HL-60 (cell line): ENCODE results near the gene AQP2.

Experiments used
- DNase-seq, 2 experiments: peaks; one replicate each; pipeline ENCODE4 v3.0.0-alpha.2; 2010 to 2020; ENCODE audit warnings: low read depth in 1 of 2, low spot score in 1 of 2
- H3K27ac ChIP-seq: fragments of 250-450 bp; sonication (Bioruptor Pico); replicated peaks from 2 replicates; pipeline ENCODE4 v1.5.1; 2020; ENCODE audit warnings: mild to moderate bottlenecking, moderate library complexity
- H3K27me3 ChIP-seq: fragments of 250-450 bp; sonication (Bioruptor Pico); 2 replicates; pipeline ENCODE4 v1.5.1; 2021; ENCODE audit warnings: mild to moderate bottlenecking, moderate library complexity; ENCODE audit not compliant: insufficient read depth, poor library complexity, severe bottlenecking
- H3K4me3 ChIP-seq: replicated peaks from 2 replicates; pipeline ENCODE4 v1.5.1; 2011; ENCODE audit warnings: mild to moderate bottlenecking, control low read depth, low read length; ENCODE audit not compliant: insufficient read depth
- GABPA ChIP-seq: IDR thresholded peaks from 2 replicates; pipeline ENCODE4 v1.6.1; 2012; ENCODE audit warnings: low read depth
- POLR2AphosphoS5 ChIP-seq: IDR thresholded peaks from 2 replicates; pipeline ENCODE4 v1.6.1; 2012; ENCODE audit warnings: low read depth
- SPI1 ChIP-seq: IDR thresholded peaks from 2 replicates; pipeline ENCODE4 v1.6.1; 2012; ENCODE audit warnings: low read depth, mild to moderate bottlenecking, borderline replicate concordance
- TF ChIP-seq, protein P1 (sequence below): IDR thresholded peaks from 2 replicates; pipeline ENCODE4 v1.6.1; 2012; ENCODE audit warnings: low read depth; ENCODE audit not compliant: insufficient replicate concordance
- TF ChIP-seq, protein P2 (sequence below): IDR thresholded peaks from one replicate; pipeline ENCODE4 v1.5.1; 2011; ENCODE audit warnings: low read length, control low read depth, inconsistent platforms; ENCODE audit not compliant: insufficient read depth

Gene AQP2

DNA sequence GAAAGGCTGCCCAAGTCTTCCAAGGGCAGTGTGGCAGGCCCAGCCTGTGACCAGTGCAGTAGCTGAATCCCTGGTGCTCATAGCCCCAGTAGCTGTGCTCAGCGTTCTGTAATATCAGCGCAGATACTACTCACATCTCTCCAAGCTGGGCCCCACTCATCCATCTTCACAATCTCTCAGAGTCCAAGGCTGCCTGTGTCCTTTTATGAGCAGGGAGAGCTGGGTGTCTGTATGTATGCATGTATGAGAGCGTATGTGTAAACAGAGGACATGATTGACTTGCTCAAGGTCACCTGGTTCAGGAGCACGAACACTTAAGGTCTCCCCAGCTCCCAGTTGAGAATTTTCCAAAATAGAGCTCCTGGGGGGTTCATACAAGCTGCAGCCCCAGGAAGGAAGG lies 27.6 kb downstream of the AQP2 start:
- H3K27me3 ChIP-seq = no peaks in the 10 kb centered on the region
- no peak overlapping the region for H3K4me3 ChIP-seq
- TF ChIP-seq, protein P1, sequence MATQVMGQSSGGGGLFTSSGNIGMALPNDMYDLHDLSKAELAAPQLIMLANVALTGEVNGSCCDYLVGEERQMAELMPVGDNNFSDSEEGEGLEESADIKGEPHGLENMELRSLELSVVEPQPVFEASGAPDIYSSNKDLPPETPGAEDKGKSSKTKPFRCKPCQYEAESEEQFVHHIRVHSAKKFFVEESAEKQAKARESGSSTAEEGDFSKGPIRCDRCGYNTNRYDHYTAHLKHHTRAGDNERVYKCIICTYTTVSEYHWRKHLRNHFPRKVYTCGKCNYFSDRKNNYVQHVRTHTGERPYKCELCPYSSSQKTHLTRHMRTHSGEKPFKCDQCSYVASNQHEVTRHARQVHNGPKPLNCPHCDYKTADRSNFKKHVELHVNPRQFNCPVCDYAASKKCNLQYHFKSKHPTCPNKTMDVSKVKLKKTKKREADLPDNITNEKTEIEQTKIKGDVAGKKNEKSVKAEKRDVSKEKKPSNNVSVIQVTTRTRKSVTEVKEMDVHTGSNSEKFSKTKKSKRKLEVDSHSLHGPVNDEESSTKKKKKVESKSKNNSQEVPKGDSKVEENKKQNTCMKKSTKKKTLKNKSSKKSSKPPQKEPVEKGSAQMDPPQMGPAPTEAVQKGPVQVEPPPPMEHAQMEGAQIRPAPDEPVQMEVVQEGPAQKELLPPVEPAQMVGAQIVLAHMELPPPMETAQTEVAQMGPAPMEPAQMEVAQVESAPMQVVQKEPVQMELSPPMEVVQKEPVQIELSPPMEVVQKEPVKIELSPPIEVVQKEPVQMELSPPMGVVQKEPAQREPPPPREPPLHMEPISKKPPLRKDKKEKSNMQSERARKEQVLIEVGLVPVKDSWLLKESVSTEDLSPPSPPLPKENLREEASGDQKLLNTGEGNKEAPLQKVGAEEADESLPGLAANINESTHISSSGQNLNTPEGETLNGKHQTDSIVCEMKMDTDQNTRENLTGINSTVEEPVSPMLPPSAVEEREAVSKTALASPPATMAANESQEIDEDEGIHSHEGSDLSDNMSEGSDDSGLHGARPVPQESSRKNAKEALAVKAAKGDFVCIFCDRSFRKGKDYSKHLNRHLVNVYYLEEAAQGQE = no peak
- TF ChIP-seq POLR2AphosphoS5 (no peak), SPI1 (no peak), GABPA (no peak)
- TF ChIP-seq, protein P2, sequence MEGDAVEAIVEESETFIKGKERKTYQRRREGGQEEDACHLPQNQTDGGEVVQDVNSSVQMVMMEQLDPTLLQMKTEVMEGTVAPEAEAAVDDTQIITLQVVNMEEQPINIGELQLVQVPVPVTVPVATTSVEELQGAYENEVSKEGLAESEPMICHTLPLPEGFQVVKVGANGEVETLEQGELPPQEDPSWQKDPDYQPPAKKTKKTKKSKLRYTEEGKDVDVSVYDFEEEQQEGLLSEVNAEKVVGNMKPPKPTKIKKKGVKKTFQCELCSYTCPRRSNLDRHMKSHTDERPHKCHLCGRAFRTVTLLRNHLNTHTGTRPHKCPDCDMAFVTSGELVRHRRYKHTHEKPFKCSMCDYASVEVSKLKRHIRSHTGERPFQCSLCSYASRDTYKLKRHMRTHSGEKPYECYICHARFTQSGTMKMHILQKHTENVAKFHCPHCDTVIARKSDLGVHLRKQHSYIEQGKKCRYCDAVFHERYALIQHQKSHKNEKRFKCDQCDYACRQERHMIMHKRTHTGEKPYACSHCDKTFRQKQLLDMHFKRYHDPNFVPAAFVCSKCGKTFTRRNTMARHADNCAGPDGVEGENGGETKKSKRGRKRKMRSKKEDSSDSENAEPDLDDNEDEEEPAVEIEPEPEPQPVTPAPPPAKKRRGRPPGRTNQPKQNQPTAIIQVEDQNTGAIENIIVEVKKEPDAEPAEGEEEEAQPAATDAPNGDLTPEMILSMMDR = no peak
- DNase-seq = no peak
- H3K27ac ChIP-seq = no peak overlapping the region

DNA sequence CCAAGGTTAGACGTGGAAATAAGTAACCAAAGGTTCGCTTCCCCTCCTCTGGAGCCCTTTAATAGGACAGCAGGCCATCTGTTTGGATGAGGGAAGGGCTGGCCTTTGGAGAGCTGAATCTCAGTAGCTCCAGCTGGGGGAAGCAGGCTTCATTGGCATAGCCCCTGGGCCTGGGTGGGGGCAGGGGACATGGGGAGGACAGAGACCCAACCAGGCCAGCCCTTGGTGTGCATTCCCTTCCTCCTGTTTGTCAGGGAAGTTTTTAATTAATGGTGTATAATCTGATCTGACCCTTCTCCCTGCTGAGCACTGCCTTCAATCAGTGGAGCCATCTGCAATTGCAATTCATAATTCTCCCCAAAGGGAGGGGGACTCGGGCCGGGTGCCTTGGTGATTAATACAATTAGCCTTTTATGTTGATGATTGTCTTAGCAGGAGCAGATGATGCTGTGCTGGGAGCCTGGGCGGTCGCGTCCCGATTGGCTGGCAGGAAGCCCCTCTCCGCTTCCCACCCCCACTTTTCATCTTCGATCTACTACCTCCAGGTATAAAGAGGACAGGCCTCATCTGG lies 28.6 kb downstream of the AQP2 start:
- H3K4me3 ChIP-seq = no peak overlapping the region

DNA sequence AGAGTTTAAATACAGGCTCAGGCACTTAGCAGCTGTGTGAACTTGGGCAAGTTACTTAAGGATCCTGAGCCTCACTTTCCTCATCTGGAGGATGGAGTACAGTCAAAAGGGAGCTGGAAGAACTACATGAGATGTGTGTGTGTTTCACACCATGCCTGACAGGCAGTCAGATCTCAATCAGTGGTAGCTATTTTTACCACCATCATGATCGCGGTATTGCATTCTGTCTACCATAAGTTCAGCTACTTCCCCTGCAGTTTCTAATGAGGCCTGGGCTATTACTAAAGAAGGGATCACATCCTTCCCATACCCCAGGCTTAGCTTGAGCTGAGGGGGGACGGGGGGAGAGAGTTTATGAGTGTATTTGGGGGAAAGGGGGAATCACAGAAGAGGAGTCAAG lies 29.3 kb downstream of the AQP2 start:
- H3K27me3 ChIP-seq = no peaks in the 10 kb centered on the region
- H3K27ac ChIP-seq = no peak overlapping the region
- TF ChIP-seq SPI1 (no peak), POLR2AphosphoS5 (no peak), GABPA (no peak)
- TF ChIP-seq, protein P1 = no peak
- TF ChIP-seq, protein P2 = no peak
- no peak for DNase-seq
- no peak overlapping the region for H3K4me3 ChIP-seq

More for the DNA sequence above, 28.6 kb downstream of the AQP2 start:
- no peak for DNase-seq
- Histone ChIP-seq H3K27ac (no peak overlapping the region), H3K27me3 (no peaks in the 10 kb centered on the region)
- TF ChIP-seq GABPA (no peak), SPI1 (no peak), POLR2AphosphoS5 (no peak)
- TF ChIP-seq, protein P2 = no peak

DNA sequence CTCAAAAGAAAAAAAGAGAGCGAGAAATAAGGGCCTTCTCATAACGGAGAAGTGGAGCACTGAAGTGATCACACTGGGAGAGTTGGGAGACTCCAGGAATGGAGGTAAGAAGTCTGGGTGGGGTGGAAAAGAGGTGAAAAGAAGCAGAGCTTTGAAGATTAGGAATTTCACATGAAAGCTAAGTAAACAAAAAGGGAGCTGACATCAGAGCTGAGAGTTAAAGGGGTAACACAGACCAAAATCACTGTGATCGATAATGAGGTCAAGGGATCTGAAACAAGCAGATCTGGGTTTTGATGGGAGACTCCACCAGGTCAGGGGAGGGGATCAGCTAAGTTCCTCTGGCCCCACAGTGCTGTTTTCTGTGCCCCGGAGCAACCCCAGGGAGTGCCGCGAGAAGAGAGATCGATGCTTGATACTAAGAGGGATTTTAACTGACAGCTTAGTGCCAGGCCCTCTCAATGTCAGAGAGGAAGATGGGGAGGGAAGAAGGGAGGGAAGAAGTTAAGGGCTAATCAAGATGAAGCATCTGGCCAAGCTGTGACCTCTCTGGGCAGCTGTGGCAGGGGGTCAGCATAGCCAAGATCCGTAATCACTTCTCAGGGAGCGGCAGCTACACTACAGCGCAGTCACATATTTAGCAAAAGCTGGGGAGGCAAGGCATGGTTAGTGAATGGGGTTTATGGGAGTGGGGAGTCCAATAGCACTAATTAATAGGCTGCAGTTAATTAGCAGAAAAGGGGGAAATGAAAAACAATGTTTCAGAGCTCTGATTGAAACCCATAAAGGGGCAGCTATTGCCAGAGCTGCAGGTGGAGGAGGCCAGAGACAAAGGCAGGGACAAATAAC lies 30.2 kb downstream of the AQP2 start:
- TF ChIP-seq GABPA = no peak
- TF ChIP-seq, protein P1 = no peak
- no peak for TF ChIP-seq SPI1
- TF ChIP-seq, protein P2 = no peak
- TF ChIP-seq POLR2AphosphoS5 = no peak
- no peak for DNase-seq
- H3K4me3 ChIP-seq = no peak overlapping the region
- no peaks in the 10 kb centered on the region for H3K27me3 ChIP-seq
- H3K27ac ChIP-seq = no peak overlapping the region
